Mammary epithelial cell (primary cell): ENCODE measurements around the gene MROH7.

Experiments used
- EZH2 ChIP-seq: IDR thresholded peaks from 2 replicates; pipeline ENCODE4 v1.6.1; 2012; ENCODE audit warnings: low read length, inconsistent platforms, borderline replicate concordance
- TF ChIP-seq, protein P1 (sequence below), 2 donors: IDR thresholded peaks in 1 of 2; conservative IDR thresholded peaks in 1 of 2; 2 replicates each; pipeline ENCODE4 v1.5.1; 2011 to 2012; ENCODE audit warnings: inconsistent platforms in 2 of 2, low read length in 2 of 2, mild to moderate bottlenecking in 2 of 2, control low read depth in 1 of 2, low read depth in 1 of 2; ENCODE audit not compliant: insufficient read depth in 1 of 2; ENCODE audit errors: extremely low read depth in 1 of 2

DNA sequence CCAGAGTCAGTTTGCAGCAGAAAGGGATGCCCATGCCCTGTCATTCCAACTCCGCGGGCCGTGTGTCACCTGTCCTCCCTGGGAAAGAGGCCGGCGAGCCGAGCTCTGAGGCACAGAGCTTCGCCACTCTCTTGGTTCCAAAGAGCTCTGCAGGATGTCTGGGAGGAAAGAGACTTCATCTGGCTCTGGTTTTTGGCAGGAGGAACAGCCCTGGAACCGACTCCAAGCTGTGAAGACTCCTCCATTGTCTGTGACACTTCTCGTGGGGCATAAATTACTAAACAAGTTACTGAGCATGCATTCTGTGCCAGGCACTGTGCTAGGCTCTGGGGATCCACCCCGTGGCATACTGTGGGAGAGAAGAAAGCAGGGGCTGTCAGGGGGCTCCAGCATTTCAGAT is 14.4 kb upstream of the MROH7 start:
- TF ChIP-seq, protein P1, sequence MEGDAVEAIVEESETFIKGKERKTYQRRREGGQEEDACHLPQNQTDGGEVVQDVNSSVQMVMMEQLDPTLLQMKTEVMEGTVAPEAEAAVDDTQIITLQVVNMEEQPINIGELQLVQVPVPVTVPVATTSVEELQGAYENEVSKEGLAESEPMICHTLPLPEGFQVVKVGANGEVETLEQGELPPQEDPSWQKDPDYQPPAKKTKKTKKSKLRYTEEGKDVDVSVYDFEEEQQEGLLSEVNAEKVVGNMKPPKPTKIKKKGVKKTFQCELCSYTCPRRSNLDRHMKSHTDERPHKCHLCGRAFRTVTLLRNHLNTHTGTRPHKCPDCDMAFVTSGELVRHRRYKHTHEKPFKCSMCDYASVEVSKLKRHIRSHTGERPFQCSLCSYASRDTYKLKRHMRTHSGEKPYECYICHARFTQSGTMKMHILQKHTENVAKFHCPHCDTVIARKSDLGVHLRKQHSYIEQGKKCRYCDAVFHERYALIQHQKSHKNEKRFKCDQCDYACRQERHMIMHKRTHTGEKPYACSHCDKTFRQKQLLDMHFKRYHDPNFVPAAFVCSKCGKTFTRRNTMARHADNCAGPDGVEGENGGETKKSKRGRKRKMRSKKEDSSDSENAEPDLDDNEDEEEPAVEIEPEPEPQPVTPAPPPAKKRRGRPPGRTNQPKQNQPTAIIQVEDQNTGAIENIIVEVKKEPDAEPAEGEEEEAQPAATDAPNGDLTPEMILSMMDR (conservative IDR thresholded peaks at IDR 0.05 in 1 of 2, IDR thresholded peaks at IDR 0.05 in 1 of 2; ENCODE audit: extremely low read depth in 1 of 2, insufficient read depth in 1 of 2, low read depth in 1 of 2, low read length in 2 of 2) = no peak
- no peak for TF ChIP-seq EZH2
